IMR-90 (cell line): ENCODE data around the gene OR6J1. TPM values are rescaled to one million over a fixed set of nuclear protein-coding genes. Genes with fewer than 3 reads are reported as not detected.

Experiments used
- ATAC-seq: fragments of 200-7000 bp; cut with Tn5 transposase; 2 replicates; pipeline ENCODE4 v1.9.1; 2020; ENCODE audit warnings: low read depth, mild to moderate bottlenecking, moderate library complexity
- BruUV-seq: library from RNA; stranded (reverse); fragments of 400-500 nt; replicated peaks from 2 replicates; lab custom pipeline; 2021; lab: Mats Ljungman, UMichigan
- CTCF ChIA-PET: fragments of 300-600 bp; formaldehyde crosslinking; extraction: SDS; loops from one replicate; lab custom pipeline; 2021; ENCODE audit warnings: antibody characterized with exemption; lab: Yijun Ruan, JAX
- POLR2A ChIA-PET: fragments of 300-600 bp; sonication (Branson Sonifier 250); formaldehyde crosslinking; loops from one replicate; lab custom pipeline; 2022; ENCODE audit warnings: antibody characterized with exemption; ENCODE audit not compliant: unreplicated experiment; lab: Charles Lee
- DNase-seq: peaks from one replicate; pipeline ENCODE4 v3.0.0; 2013
- H2AFZ ChIP-seq: replicated peaks from 2 replicates; pipeline ENCODE3; 2013; ENCODE audit warnings: low read length, mild to moderate bottlenecking; ENCODE audit not compliant: poor library complexity
- H2AK5ac ChIP-seq: 2 replicates; pipeline ENCODE4 v1.6.1; 2013; ENCODE audit warnings: low read depth, low read length, inconsistent platforms
- H2AK9ac ChIP-seq: replicated peaks from 2 replicates; pipeline ENCODE3; 2013; ENCODE audit warnings: mild to moderate bottlenecking, low read depth, low read length, moderate library complexity; ENCODE audit not compliant: poor library complexity
- H2BK120ac ChIP-seq: 2 replicates; pipeline ENCODE4 v1.6.1; 2013; ENCODE audit warnings: low read depth, low read length, inconsistent platforms
- H2BK15ac ChIP-seq: 3 replicates; pipeline ENCODE4 v1.6.1; 2013; ENCODE audit warnings: low read depth, low read length, inconsistent platforms
- H2BK20ac ChIP-seq: 2 replicates; pipeline ENCODE4 v1.6.1; 2013; ENCODE audit warnings: low read depth, mild to moderate bottlenecking, inconsistent platforms, low read length, moderate library complexity
- H2BK5ac ChIP-seq: 2 replicates; pipeline ENCODE4 v1.6.1; 2013; ENCODE audit warnings: mild to moderate bottlenecking, low read depth, low read length, inconsistent platforms; ENCODE audit not compliant: poor library complexity, severe bottlenecking
- H3K14ac ChIP-seq: replicated peaks from 2 replicates; pipeline ENCODE4 v1.6.1; 2013; ENCODE audit warnings: low read depth, low read length, inconsistent platforms
- H3K18ac ChIP-seq: 2 replicates; pipeline ENCODE4 v1.6.1; 2013; ENCODE audit warnings: low read depth, low read length, control low read depth
- H3K23ac ChIP-seq: 2 replicates; pipeline ENCODE4 v1.6.1; 2013; ENCODE audit warnings: low read depth, low read length, inconsistent platforms
- H3K27ac ChIP-seq: 2 replicates; pipeline ENCODE4 v1.5.1; 2013; ENCODE audit warnings: mild to moderate bottlenecking, control low read depth, low read length; ENCODE audit not compliant: insufficient read depth
- H3K27me3 ChIP-seq: 2 replicates; pipeline ENCODE4 v1.6.1; 2013; ENCODE audit warnings: low read length; ENCODE audit not compliant: control insufficient read depth, insufficient read depth
- H3K36me3 ChIP-seq: 2 replicates; pipeline ENCODE4 v1.6.1; 2013; ENCODE audit warnings: low read length, mixed read lengths; ENCODE audit not compliant: control insufficient read depth, insufficient read depth
- H3K4ac ChIP-seq: 2 replicates; pipeline ENCODE4 v1.6.1; 2013; ENCODE audit warnings: low read depth, low read length, inconsistent platforms
- H3K4me1 ChIP-seq: 2 replicates; pipeline ENCODE4 v1.6.1; 2013; ENCODE audit warnings: low read length, mixed read lengths; ENCODE audit not compliant: control insufficient read depth, insufficient read depth
- H3K4me2 ChIP-seq: 2 replicates; pipeline ENCODE4 v1.6.1; 2013; ENCODE audit warnings: low read depth, mild to moderate bottlenecking, control low read depth, low read length, moderate library complexity
- H3K4me3 ChIP-seq: 2 replicates; pipeline ENCODE4 v1.5.1; 2013; ENCODE audit warnings: low read depth, mild to moderate bottlenecking, control low read depth, low read length, moderate library complexity; ENCODE audit not compliant: insufficient read depth
- H3K56ac ChIP-seq: 2 replicates; pipeline ENCODE4 v1.6.1; 2013; ENCODE audit warnings: low read length, inconsistent platforms; ENCODE audit not compliant: insufficient read depth; ENCODE audit errors: extremely low read depth
- H3K79me1 ChIP-seq, 2 experiments: 2 replicates each; pipeline ENCODE4 v1.6.1; 2013; ENCODE audit warnings: low read length in 2 of 2, inconsistent platforms in 1 of 2, low read depth in 1 of 2
- H3K9ac ChIP-seq: 2 replicates; pipeline ENCODE4 v1.6.1; 2013; ENCODE audit warnings: low read depth, low read length, control low read depth
- H3K9me1 ChIP-seq: 2 replicates; pipeline ENCODE4 v1.6.1; 2013; ENCODE audit warnings: low read length, inconsistent platforms; ENCODE audit not compliant: insufficient read depth
- H3K9me3 ChIP-seq: 2 replicates; pipeline ENCODE4 v1.6.1; 2013; ENCODE audit warnings: low read length; ENCODE audit not compliant: control insufficient read depth, insufficient read depth
- H4K20me1 ChIP-seq: 2 replicates; pipeline ENCODE4 v1.6.1; 2013; ENCODE audit warnings: low read length, inconsistent platforms; ENCODE audit not compliant: insufficient read depth
- H4K5ac ChIP-seq: 2 replicates; pipeline ENCODE4 v1.6.1; 2013; ENCODE audit warnings: mild to moderate bottlenecking, low read depth, low read length, control low read depth
- H4K8ac ChIP-seq, 2 experiments: 2 replicates each; pipeline ENCODE4 v1.6.1; 2013; ENCODE audit warnings: low read depth in 2 of 2, low read length in 2 of 2, control low read depth in 1 of 2, inconsistent platforms in 1 of 2
- H4K91ac ChIP-seq: 2 replicates; pipeline ENCODE4 v1.6.1; 2013; ENCODE audit warnings: low read depth, low read length, inconsistent platforms; ENCODE audit not compliant: insufficient read depth
- BHLHE40 ChIP-seq: fragments of 150-350 bp; IDR thresholded peaks from 2 replicates; pipeline ENCODE4 v1.6.1; 2016; ENCODE audit warnings: mild to moderate bottlenecking, low read depth, low read length
- CEBPB ChIP-seq: IDR thresholded peaks from 2 replicates; pipeline ENCODE4 v1.6.1; 2012; ENCODE audit warnings: low read depth, low read length, improper control_type of control experiment
- CHD1 ChIP-seq: IDR thresholded peaks from 2 replicates; pipeline ENCODE4 v1.6.1; 2012; ENCODE audit warnings: low read depth, low read length, improper control_type of control experiment
- CTCF ChIP-seq: conservative IDR thresholded peaks from 2 replicates; pipeline ENCODE4 v1.5.1; 2012; ENCODE audit warnings: mild to moderate bottlenecking, low read depth, low read length, improper control_type of control experiment
- ELK1 ChIP-seq: fragments of 150-350 bp; IDR thresholded peaks from 2 replicates; pipeline ENCODE4 v1.6.1; 2016; ENCODE audit warnings: low read depth, mild to moderate bottlenecking, low read length, moderate library complexity, borderline replicate concordance
- FOS ChIP-seq: fragments of 150-350 bp; IDR thresholded peaks from 2 replicates; pipeline ENCODE4 v1.6.1; 2016; ENCODE audit warnings: low read depth, low read length
- MAFK ChIP-seq: IDR thresholded peaks from 2 replicates; pipeline ENCODE4 v1.6.1; 2012; ENCODE audit warnings: low read depth, low read length, improper control_type of control experiment
- MAZ ChIP-seq: IDR thresholded peaks from 2 replicates; pipeline ENCODE4 v1.6.1; 2012; ENCODE audit warnings: low read depth, mild to moderate bottlenecking, low read length, improper control_type of control experiment, moderate library complexity, borderline replicate concordance
- MXI1 ChIP-seq: IDR thresholded peaks from 2 replicates; pipeline ENCODE4 v1.6.1; 2012; ENCODE audit warnings: low read depth, mild to moderate bottlenecking, low read length, moderate library complexity, borderline replicate concordance
- NFE2L2 ChIP-seq: fragments of 150-350 bp; IDR thresholded peaks from 2 replicates; pipeline ENCODE4 v1.6.1; 2016; ENCODE audit warnings: low read depth, mild to moderate bottlenecking, low read length
- POLR2A ChIP-seq: IDR thresholded peaks from 2 replicates; pipeline ENCODE4 v1.6.1; 2012; ENCODE audit warnings: mild to moderate bottlenecking, low read depth, low read length
- RAD21 ChIP-seq: IDR thresholded peaks from 2 replicates; pipeline ENCODE4 v1.6.1; 2012; ENCODE audit warnings: low read length, improper control_type of control experiment
- RCOR1 ChIP-seq: IDR thresholded peaks from 2 replicates; pipeline ENCODE4 v1.6.1; 2012; ENCODE audit warnings: mild to moderate bottlenecking, low read length, improper control_type of control experiment; ENCODE audit not compliant: insufficient replicate concordance
- RFX5 ChIP-seq: IDR thresholded peaks from 2 replicates; pipeline ENCODE4 v1.8.0; 2012; ENCODE audit warnings: low read depth, mild to moderate bottlenecking, low read length, moderate library complexity
- SMC3 ChIP-seq: fragments of 150-350 bp; IDR thresholded peaks from 2 replicates; pipeline ENCODE4 v1.6.1; 2016; ENCODE audit warnings: low read depth, mild to moderate bottlenecking, antibody characterized with exemption, low read length, moderate library complexity
- USF2 ChIP-seq: fragments of 150-350 bp; IDR thresholded peaks from 2 replicates; pipeline ENCODE4 v1.6.1; 2017; ENCODE audit warnings: mild to moderate bottlenecking, antibody characterized with exemption, low read length, low read depth
- dilution Hi-C: fragments of 300-500 bp; cut with HindIII; formaldehyde crosslinking; loops from one replicate; pipeline ENCODE4 v1.14.3; 2018; ENCODE audit warnings: low sequenced_read_pairs; ENCODE audit not compliant: unreplicated experiment
- in situ Hi-C: fragments of 300-500 bp; cut with MboI; formaldehyde crosslinking; loops from 3 replicates; pipeline ENCODE4 v1.14.3; 2019; ENCODE audit warnings: low sequenced_read_pairs, inconsistent platforms, mixed read lengths
- intact Hi-C: fragments of 100-400 bp; cut with micrococcal nuclease; formaldehyde crosslinking; loops from 2 replicates; pipeline ENCODE4 v1.10.0; 2022
- polyA plus RNA-seq, 3 experiments: library from polyadenylated mRNA; depleted of rRNA; stranded (reverse); fragments of >200 nt; gene quantifications; 2 replicates each; pipeline ENCODE4 v1.2.3, GENCODE V29; 2012; ENCODE audit warnings: low replicate concordance in 1 of 3
- total RNA-seq: library from RNA; depleted of rRNA; stranded (reverse); fragments of >200 nt; gene quantifications from 2 replicates; pipeline ENCODE4 v1.2.3, GENCODE V29; 2012

Gene OR6J1
- total and polyA plus RNA-seq, 2 of the 4 experiments (the other 2 are of a cell fraction), result not detected

GRCh38 chr14:22692194-22692593, 48.0 kb upstream of the OR6J1 start:
- no peak overlapping the region for H3K14ac ChIP-seq
- H4K91ac ChIP-seq, result no peak overlapping the region
- H3K18ac ChIP-seq, result no peak overlapping the region
- in situ Hi-C loops (no loop called here), dilution Hi-C loops (no loop called here), intact Hi-C loops (no loop called here)
- H3K4me2 ChIP-seq, result no peak overlapping the region
- no peak overlapping the region for H3K9ac ChIP-seq
- no peaks in the 10 kb centered on the region for H4K20me1 ChIP-seq
- TF ChIP-seq RAD21 (no peak), POLR2A (no peak), SMC3 (no peak), ELK1 (no peak), CEBPB (no peak), RCOR1 (no peak), MAZ (no peak), NFE2L2 (no peak), MAFK (no peak), CHD1 (no peak), FOS (no peak), CTCF (no peak), BHLHE40 (no peak), USF2 (no peak), RFX5 (no peak), MXI1 (no peak)
- H3K56ac ChIP-seq, result no peak overlapping the region
- peaks cover 12% of the 10 kb centered on the region for H3K27me3 ChIP-seq
- H4K5ac ChIP-seq, result no peak overlapping the region
- ChIA-PET CTCF (no interaction called here), POLR2A (no interaction called here)
- BruUV-seq, result no TSS peak
- H3K4ac ChIP-seq, result no peak overlapping the region
- H3K23ac ChIP-seq, result no peak overlapping the region
- H2AK9ac ChIP-seq, result no peak overlapping the region
- no peak overlapping the region for H2AFZ ChIP-seq
- H2BK120ac ChIP-seq, result no peak overlapping the region
- no peak for DNase-seq
- H4K8ac ChIP-seq, result no peak overlapping the region
- no peaks in the 10 kb centered on the region for H3K36me3 ChIP-seq
- no peak for ATAC-seq
- H2BK15ac ChIP-seq, result no peak overlapping the region
- H2AK5ac ChIP-seq, result no peak overlapping the region
- no peak overlapping the region for H2BK20ac ChIP-seq
- peaks cover 2% of the 10 kb centered on the region; the same call in 1 of the 2 replicates for H3K4me1 ChIP-seq
- no peak overlapping the region for H3K4me3 ChIP-seq
- no peak overlapping the region for H3K27ac ChIP-seq
- H3K79me1 ChIP-seq, result no peaks in the 10 kb centered on the region
- peaks cover 5% of the 10 kb centered on the region; the same call in 1 of the 2 replicates for H3K9me3 ChIP-seq
- H2BK5ac ChIP-seq, result no peak overlapping the region
- no peaks in the 10 kb centered on the region for H3K9me1 ChIP-seq
